Activated naive CD4-positive, alpha-beta T cell (primary cell): ENCODE data around the gene DENND6B.
"Not testable (repeated sequence)": the region's sequence is repeated elsewhere in the genome, so short reads cannot be mapped to it uniquely, and the experiment has no call there.

Experiments
- DNase-seq, 4 experiments: peaks; one replicate each; lab custom pipeline; 2025; lab: John Stamatoyannopoulos, UW

The DENND6B gene

DNA sequence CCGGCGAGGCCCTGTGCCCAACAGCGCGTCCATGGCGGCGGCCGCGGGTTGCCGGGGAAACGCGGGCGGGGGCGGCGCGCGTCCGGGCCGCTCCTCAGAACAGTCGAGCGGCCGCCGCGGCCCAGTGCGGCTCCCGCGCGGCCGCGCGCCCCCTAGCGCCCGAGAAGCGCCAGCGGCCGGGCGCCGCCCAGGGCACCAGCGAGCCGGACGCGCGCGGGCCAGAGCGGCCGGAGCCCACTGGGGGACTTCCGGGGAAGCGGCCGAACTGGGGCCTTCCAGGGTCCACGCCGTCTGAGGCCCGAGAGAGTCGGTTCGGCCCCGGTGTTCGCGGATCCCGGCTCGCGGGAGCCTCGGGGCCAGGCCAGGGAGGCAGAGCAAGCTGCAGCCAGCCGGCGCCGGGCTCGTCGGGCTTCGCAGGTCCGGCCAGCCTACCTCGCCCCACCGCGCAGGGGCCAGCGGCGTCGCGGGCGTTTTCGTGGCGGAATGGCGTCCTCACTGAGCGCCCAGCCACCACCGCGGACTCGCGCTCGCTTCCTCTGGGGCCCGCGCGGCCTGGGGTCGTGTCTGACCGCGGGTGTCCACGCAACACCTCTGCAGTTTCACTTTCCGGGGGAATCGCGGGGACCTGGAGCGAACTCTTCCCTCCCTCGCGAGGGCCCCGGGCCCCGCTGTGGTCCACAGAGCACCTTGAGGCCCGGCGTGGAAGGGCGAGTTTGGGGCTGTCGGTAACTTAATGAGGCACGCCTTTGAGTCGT is at the start of gene DENND6B:
DENND6B (minus strand) TSS at position 57 of the 755 bp plus-strand sequence; CDS start at position 33, 24 bp downstream.
- DNase-seq, result peak in 3 of 4 experiments; percentile 25 to 64 (median 26)

DNA sequence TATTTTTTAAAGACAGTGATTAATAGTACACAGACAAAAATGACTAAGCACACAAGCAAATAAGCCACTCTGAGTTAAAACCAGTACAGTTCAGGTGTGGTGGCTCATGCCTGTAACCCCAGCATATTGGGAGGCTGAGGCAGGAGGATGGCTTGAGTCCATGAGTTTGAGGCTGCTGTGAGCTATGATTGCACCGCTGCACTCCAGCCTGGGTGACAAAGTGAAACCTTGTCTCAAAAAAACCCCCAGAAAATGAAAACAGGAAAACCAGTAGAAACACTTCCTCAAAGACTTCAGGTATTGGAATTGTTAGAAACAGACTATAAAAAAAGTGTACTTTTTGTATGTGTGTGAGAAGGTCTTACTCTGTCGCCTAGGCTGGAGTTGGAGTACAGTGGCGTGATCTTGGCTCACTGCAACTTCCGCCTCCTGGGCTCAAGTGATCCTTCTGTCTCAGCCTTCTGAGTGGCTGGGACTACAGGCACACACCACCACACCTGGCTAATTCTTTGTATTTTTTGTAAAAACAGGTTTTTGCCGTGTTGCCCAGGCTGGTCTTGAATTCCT is 49.4 kb upstream of the DENND6B start:
- DNase-seq, result no peak

- DNase-seq, result no peak
Measured at GRCh38 chr22:50371101-50371648, 44.4 kb upstream of the DENND6B start.

DNA sequence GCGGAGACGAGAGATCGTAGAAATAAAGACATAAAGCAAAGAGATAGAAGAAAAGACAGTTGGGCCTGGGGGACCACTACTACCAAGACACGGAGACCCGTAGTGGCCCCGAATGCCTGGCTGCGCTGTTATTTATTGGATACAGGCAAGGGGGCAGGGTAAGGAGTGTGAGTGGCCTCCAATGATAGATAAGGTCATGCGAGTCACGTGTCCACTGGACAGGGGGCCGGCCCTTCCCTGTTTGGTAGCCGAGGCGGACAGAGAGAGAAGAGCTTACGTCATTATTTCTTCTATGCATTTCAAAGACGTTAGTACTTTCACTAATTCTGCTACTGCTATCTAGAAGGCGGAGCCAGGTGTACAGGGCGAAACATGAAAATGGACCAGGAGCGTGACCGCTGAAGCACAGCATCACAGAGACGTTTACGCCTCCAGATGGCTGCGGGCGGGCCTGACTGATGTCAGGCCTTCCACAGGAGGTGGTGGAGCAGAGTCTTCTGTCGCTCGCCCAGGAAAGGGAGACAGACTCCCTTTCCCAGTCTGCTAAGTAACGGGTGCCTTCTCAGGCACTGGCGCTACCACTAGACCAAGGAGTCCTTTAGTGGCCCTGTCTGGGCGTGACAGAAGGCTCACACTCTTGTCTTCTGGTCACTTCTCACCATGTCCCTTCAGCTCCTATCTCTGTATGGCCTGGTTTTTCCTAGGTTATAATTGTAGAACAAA is 41.1 kb upstream of the DENND6B start:
- no peak for DNase-seq

DNA sequence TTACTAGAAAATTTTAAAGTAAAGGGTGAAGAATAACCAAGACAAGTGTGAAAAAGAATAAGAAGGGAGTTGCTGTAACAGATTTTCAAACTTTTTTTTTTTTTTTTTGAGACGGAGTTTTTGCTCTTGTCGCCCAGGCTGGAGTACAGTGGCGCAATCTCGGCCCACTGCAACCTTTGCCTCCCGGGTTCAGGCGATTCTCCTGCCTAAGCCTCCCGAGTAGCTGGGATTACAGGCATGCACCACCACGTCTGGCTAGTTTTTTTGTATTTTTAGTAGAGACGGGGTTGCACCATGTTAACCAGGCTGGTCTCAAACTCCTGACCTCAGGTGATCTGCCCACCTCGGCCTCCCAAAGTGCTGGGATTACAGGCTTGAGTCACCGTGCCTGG is 37.0 kb upstream of the DENND6B start:
- DNase-seq, result not testable (repeated sequence)

GRCh38 chr22:50363166-50363802 is 36.5 kb upstream of the DENND6B start:
- DNase-seq, result no peak

DNA sequence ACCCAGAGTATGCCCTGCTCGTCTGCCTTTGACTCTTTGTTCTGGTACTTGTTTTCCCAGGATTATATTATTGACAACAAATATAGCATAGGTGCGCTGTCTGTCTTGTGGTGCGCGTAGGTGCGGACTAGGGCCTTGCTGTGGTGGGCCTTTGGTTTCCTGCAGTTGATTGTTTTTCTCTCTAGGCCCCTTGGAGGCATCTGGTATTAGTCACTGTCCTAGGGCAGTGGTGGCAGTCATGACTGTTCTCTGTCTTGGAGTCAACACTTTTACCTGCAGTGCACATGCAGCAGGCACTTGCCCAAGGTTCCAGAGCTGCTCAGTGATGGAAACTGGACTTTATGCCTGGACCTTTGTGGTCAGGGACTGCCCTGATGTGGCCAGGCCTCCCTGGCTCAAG is 34.9 kb upstream of the DENND6B start:
- DNase-seq, result no peak

GRCh38 chr22:50361222-50361621 is 34.4 kb upstream of the DENND6B start:
- no peak for DNase-seq

- DNase-seq, result no peak
Measured at GRCh38 chr22:50360578-50360977, 33.8 kb upstream of the DENND6B start.

DNA sequence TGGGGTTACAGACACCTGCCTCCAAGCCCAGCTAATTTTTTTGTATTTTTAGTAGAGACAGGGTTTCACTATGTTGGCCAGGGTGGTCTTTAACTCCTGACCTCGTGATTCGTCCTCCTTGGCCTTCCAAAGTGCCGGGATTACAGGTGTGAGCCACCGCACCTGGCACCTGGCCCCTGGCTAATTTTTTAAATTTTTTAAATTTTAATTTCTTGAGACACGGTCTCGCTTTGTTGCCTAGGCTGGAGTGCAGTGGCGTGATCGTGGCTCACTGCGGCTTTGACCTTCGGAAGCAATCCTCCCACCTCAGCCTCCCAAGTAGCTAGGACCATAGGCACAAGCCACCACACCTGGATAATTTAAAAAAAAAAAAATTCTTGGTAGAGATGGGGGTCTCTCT is 30.9 kb upstream of the DENND6B start:
- DNase-seq, result no peak

DNA sequence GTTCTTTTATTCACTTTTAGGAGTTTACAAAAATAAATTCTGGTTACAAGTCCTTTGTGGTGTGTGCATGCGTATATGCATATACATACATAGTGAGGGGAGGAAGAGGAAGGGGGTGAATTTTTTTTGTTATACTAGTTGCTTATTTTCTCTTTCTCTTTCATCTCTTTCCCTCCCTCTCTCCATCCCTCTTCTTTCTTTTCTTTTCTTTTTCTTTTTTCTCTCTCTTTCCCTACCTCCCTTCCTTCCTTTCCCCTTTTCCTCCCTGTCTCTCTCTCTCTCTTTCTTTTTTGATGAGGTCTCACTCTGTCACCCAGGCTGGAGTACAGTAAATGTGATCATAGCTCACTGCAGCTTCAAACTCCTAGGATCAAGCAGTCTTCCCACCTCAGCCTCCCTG is 30.4 kb upstream of the DENND6B start:
- DNase-seq, result no peak

DNA sequence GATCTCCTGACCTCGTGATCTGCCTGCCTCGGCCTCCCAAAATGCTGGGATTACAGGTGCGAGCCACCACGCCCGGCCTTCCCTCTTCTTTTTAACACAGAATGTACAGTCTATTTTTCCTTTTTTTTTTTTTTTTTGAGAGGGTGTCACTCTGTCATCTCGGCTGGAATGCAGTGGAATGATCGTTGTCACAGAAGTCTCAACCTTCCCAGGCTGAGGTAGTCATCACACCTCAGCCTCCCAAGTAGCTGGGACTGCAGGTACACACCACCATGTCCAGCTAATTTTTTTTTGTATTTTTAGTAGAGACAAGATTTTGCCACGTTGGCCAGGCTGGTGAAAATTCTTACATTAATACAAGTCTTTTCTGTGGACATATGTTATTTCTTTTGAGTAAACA is 29.4 kb upstream of the DENND6B start:
- no peak for DNase-seq

DNA sequence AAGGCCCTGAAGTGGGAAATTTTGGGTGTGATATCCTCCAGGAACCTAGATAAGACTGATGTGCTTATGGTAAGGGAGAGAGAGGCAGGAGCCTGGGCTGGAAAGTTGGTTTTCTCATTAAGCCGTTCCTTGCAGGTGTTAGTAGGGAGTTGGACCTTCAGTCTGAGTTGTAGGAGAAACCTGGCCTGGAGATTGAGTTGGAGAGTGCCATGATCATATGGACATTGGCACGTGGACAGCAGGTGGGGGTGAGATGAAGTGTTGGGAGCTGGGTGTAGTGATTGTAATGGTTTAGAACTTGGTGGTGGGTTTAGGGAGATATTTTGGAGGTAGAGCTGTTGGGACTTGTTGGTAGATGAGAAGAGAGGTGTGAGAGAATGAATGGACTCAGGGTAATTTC is 21.2 kb upstream of the DENND6B start:
- no peak for DNase-seq

DNA sequence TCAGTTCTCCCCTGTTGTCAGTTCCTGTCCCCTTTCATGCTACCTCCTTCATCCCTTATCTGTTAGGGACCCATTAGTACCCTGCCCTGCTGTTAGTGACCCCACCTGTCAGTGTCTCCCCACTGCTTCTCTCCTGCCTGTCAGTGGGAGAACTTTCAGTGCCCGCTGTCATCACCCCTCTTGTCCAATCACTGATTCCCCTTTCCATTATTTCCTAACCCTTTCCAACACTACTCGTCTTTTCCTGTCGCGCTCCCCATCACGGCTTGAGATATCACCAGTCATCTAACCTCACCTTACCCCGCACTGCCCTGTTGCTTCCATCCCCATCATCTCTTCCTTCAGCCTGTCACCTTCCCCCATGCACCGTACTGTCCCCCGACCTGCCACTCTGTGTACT is 20.3 kb upstream of the DENND6B start:
- DNase-seq, result no peak

GRCh38 chr22:50346470-50346869 is 19.7 kb upstream of the DENND6B start:
- no peak for DNase-seq

- no peak for DNase-seq
Measured at GRCh38 chr22:50343541-50343935, 16.7 kb upstream of the DENND6B start.

- peak; percentile 77 to 86 (median 82) for DNase-seq
Measured at GRCh38 chr22:50342651-50343540, 16.1 kb upstream of the DENND6B start, which contains the start of gene PPP6R2. Gene PPP6R2 (plus strand): TSS chr22:50343327. CDS start chr22:50393909, 50,582 bp downstream.

DNA sequence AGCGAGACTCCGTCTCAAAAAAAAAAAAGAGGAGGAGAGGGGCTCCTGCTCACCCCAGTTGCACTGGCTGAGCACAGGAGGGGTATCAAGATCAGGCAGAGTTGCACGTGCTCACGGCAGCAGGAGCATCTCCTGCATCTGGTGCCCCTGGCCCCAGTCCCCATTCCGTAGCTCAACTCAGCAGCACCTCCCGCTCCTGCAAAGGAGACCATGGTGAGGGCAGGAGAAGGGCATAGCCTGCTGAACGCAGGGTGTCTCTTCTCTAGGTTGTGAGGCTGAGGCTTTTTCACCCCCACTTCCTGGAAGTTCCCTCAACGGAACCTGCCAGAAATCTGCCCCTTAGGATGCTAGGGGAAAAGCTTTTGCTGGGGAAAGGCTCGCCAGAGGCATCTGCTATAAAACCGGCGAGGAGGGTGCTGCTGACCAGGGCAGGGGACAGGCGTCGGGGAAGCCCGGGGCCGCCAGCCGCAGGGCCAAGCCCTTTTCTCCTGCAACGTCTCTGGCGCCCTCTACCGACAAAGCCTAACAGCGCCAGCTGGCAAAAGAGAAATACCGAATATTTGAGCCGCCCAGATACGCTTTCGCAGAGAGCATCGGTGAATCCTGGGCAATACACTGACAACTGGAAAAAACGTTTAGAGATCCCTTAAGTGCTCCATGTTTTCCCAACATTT is 15.3 kb upstream of the DENND6B start:
- DNase-seq, result peak; percentile 62 to 82 (median 78)

DNA sequence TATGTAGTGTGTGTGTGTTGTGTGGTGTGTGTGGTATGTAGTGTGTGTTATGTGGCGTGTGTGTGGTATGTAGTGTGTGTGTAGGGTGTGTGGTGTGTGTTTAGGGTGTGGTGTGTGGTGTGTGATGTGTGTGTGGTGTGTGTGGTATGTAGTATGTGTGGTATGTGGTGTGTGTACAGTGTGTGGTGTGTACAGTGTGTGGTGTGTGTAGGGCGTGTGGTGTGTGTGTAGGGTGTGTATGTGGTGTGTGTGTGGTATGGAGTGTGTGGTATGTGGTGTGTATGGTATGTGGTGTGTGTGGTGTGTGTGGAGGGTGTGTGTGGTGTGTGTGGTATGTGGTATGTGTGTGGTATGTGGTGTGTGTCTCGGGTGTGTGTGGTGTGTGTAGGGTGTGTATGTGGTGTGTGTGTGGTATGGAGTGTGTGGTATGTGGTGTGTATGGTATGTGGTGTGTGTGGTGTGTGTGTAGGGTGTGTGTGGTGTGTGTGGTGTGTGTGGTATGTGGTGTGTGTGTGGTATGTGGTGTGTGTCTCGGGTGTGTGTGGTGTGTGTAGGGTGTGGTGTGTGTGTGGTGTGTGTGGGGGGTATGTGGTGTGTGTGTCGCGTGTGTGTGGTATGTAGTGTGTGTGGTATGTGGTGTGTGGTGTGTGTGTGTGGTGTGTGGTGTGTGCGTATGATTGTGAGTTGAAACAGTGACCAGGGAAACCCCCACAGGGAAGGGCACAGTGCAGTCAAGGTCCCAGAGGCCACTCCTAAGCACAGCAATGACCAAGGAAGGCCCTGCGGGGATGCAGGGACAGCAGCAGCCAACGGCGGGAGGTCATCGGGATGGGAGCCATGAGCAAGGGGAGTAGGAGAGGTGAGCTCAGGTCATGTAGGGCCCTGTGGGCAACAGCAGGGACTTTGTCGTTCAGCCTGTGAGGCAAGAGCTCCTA is 13.4 kb upstream of the DENND6B start:
- DNase-seq, result no peak
